ENCODE results near the gene CALR.

- TF ChIP-seq CTCF (optimal IDR thresholded peaks at IDR 0.05 in 1 of 3, IDR thresholded peaks at IDR 0.05 in 1 of 3, conservative IDR thresholded peaks at IDR 0.05 in 1 of 3; ENCODE audit: extremely low read depth in 1 of 3, insufficient read depth in 2 of 3, low read length in 3 of 3) (no peak), EZH2 (IDR thresholded peaks at IDR 0.05; ENCODE audit: low read length) (no peak)
Measured at GRCh38 chr19:12993562-12993961, 55.2 kb downstream of the CALR start.

Measured in keratinocyte (primary cell).